WTC11 (cell line): Measurements from ENCODE around the gene ATP5MC2.

Experiments used
- CBFB ChIP-seq: sonication (generic); formaldehyde crosslinking; IDR thresholded peaks from 2 replicates; pipeline ENCODE4 v1.8.1; 2022; ENCODE audit warnings: mild to moderate bottlenecking, low read depth, missing genetic modification reagents
- ESRRA ChIP-seq: sonication (generic); formaldehyde crosslinking; IDR thresholded peaks from 2 replicates; pipeline ENCODE4 v1.8.1; 2022; ENCODE audit warnings: mild to moderate bottlenecking, missing genetic modification reagents, borderline replicate concordance
- ETV6 ChIP-seq: sonication (generic); formaldehyde crosslinking; IDR thresholded peaks from 2 replicates; pipeline ENCODE4 v1.8.1; 2022; ENCODE audit warnings: mild to moderate bottlenecking, missing genetic modification reagents
- FOXJ3 ChIP-seq: sonication (generic); formaldehyde crosslinking; IDR thresholded peaks from 2 replicates; pipeline ENCODE4 v1.9.0; 2021; ENCODE audit warnings: missing genetic modification reagents, mild to moderate bottlenecking, borderline replicate concordance
- JUN ChIP-seq: sonication (generic); formaldehyde crosslinking; IDR thresholded peaks from 2 replicates; pipeline ENCODE4 v1.8.0; 2023; ENCODE audit warnings: mild to moderate bottlenecking, missing genetic modification reagents
- NFYB ChIP-seq: sonication (generic); formaldehyde crosslinking; conservative IDR thresholded peaks from 2 replicates; pipeline ENCODE4 v1.8.0; 2022; ENCODE audit warnings: low read depth, missing genetic modification reagents
- SMAD3 ChIP-seq: sonication (generic); formaldehyde crosslinking; IDR thresholded peaks from 2 replicates; pipeline ENCODE4 v1.8.0; 2022; ENCODE audit warnings: missing genetic modification reagents, mild to moderate bottlenecking, borderline replicate concordance
- SP1 ChIP-seq: sonication (generic); formaldehyde crosslinking; conservative IDR thresholded peaks from 2 replicates; pipeline ENCODE4 v1.8.1; 2022; ENCODE audit warnings: missing genetic modification reagents
- TP53 ChIP-seq: sonication (generic); formaldehyde crosslinking; IDR thresholded peaks from 2 replicates; pipeline ENCODE4 v1.8.1; 2023; ENCODE audit warnings: mild to moderate bottlenecking, missing genetic modification reagents
- TF ChIP-seq, protein P1 (sequence below): sonication (generic); formaldehyde crosslinking; IDR thresholded peaks from 2 replicates; pipeline ENCODE4 v1.8.0; 2022; ENCODE audit warnings: mild to moderate bottlenecking, missing genetic modification reagents
- TF ChIP-seq, protein P2 (sequence below): fragments of 200-600 bp; IDR thresholded peaks from 2 replicates; pipeline ENCODE4 v1.8.0; 2022; ENCODE audit warnings: antibody characterized with exemption
- TF ChIP-seq, protein P3 (sequence below): sonication (generic); formaldehyde crosslinking; IDR thresholded peaks from 2 replicates; pipeline ENCODE4 v1.8.1; 2023; ENCODE audit warnings: mild to moderate bottlenecking, missing genetic modification reagents
- TF ChIP-seq, protein P4 (sequence below): sonication (generic); formaldehyde crosslinking; IDR thresholded peaks from 2 replicates; pipeline ENCODE4 v1.8.1; 2022; ENCODE audit warnings: low read depth, missing genetic modification reagents, borderline replicate concordance

DNA sequence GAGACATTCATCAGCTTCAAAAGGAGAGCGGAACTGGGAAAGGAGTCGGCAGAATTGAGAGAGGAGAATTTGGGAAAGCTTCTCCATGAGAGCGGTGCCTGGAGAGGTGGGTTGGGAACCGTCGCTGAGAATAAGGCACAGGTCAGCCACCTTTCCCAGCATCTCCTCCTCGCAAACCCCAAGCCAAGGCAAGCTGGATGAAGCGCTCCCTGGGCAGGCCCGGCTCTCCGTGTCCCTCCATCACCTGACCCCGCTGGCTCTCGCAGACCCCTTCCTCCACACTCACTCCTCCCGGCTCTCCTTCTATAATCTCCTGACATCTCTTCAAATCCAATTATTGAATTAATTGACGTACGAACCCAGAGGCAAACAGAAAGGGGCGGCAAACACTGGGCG is 18.9 kb upstream of the ATP5MC2 start:
- TF ChIP-seq CBFB (no peak), JUN (CRISPR knock-in tag) (no peak), ETV6 (CRISPR knock-in tag) (no peak; the same call in 1 of the 2 replicates), SP1 (CRISPR knock-in tag) (no peak), SMAD3 (CRISPR knock-in tag) (no peak), NFYB (no peak), TP53 (no peak), ESRRA (CRISPR knock-in tag) (no peak), FOXJ3 (no peak)
- TF ChIP-seq, protein P1, sequence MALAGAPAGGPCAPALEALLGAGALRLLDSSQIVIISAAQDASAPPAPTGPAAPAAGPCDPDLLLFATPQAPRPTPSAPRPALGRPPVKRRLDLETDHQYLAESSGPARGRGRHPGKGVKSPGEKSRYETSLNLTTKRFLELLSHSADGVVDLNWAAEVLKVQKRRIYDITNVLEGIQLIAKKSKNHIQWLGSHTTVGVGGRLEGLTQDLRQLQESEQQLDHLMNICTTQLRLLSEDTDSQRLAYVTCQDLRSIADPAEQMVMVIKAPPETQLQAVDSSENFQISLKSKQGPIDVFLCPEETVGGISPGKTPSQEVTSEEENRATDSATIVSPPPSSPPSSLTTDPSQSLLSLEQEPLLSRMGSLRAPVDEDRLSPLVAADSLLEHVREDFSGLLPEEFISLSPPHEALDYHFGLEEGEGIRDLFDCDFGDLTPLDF (CRISPR knock-in tag) = no peak
- TF ChIP-seq, protein P2, sequence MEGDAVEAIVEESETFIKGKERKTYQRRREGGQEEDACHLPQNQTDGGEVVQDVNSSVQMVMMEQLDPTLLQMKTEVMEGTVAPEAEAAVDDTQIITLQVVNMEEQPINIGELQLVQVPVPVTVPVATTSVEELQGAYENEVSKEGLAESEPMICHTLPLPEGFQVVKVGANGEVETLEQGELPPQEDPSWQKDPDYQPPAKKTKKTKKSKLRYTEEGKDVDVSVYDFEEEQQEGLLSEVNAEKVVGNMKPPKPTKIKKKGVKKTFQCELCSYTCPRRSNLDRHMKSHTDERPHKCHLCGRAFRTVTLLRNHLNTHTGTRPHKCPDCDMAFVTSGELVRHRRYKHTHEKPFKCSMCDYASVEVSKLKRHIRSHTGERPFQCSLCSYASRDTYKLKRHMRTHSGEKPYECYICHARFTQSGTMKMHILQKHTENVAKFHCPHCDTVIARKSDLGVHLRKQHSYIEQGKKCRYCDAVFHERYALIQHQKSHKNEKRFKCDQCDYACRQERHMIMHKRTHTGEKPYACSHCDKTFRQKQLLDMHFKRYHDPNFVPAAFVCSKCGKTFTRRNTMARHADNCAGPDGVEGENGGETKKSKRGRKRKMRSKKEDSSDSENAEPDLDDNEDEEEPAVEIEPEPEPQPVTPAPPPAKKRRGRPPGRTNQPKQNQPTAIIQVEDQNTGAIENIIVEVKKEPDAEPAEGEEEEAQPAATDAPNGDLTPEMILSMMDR = no peak
- TF ChIP-seq, protein P3, sequence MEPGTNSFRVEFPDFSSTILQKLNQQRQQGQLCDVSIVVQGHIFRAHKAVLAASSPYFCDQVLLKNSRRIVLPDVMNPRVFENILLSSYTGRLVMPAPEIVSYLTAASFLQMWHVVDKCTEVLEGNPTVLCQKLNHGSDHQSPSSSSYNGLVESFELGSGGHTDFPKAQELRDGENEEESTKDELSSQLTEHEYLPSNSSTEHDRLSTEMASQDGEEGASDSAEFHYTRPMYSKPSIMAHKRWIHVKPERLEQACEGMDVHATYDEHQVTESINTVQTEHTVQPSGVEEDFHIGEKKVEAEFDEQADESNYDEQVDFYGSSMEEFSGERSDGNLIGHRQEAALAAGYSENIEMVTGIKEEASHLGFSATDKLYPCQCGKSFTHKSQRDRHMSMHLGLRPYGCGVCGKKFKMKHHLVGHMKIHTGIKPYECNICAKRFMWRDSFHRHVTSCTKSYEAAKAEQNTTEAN = no peak
- TF ChIP-seq, protein P4, sequence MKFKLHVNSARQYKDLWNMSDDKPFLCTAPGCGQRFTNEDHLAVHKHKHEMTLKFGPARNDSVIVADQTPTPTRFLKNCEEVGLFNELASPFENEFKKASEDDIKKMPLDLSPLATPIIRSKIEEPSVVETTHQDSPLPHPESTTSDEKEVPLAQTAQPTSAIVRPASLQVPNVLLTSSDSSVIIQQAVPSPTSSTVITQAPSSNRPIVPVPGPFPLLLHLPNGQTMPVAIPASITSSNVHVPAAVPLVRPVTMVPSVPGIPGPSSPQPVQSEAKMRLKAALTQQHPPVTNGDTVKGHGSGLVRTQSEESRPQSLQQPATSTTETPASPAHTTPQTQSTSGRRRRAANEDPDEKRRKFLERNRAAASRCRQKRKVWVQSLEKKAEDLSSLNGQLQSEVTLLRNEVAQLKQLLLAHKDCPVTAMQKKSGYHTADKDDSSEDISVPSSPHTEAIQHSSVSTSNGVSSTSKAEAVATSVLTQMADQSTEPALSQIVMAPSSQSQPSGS = no peak
